GM23338 (cell line): ENCODE measurements around the gene PLXNA2. TPM values are rescaled to one million over a fixed set of nuclear protein-coding genes. Genes with fewer than 3 reads are reported as not detected.

Experiments used
- ATAC-seq: fragments of 200-7000 bp; cut with Tn5 transposase; 3 replicates; pipeline ENCODE4 v1.9.1; 2020
- DNase-seq: peaks from one replicate; pipeline ENCODE4 v3.0.0-alpha.2; 2015; ENCODE audit warnings: low spot score
- H2AFZ ChIP-seq: fragments of 200-600 bp; sonication (generic); 2 replicates; pipeline ENCODE4 v1.8.0; 2016; ENCODE audit warnings: antibody characterized with exemption, mild to moderate bottlenecking, moderate library complexity
- H3F3A ChIP-seq: fragments of 200-600 bp; sonication (generic); replicated peaks from 2 replicates; pipeline ENCODE4 v1.8.0; 2017; ENCODE audit warnings: antibody characterized with exemption, mixed run types, low read depth
- H3K27ac ChIP-seq: fragments of 200-600 bp; sonication (generic); 2 replicates; pipeline ENCODE4 v1.6.1; 2016; ENCODE audit warnings: low read depth
- H3K27me3 ChIP-seq: fragments of 200-600 bp; sonication (generic); 2 replicates; pipeline ENCODE4 v1.8.0; 2016; ENCODE audit warnings: mild to moderate bottlenecking, mixed run types, moderate library complexity; ENCODE audit not compliant: insufficient read depth
- H3K36me3 ChIP-seq: fragments of 200-600 bp; sonication (generic); 2 replicates; pipeline ENCODE4 v1.8.0; 2016; ENCODE audit warnings: mild to moderate bottlenecking; ENCODE audit not compliant: insufficient read depth
- H3K4me1 ChIP-seq: fragments of 200-600 bp; sonication (generic); 2 replicates; pipeline ENCODE4 v1.8.0; 2016; ENCODE audit warnings: mild to moderate bottlenecking, moderate library complexity; ENCODE audit not compliant: insufficient read depth
- H3K4me2 ChIP-seq: fragments of 200-600 bp; sonication (generic); 2 replicates; pipeline ENCODE4 v1.7.1; 2017; ENCODE audit warnings: mixed run types
- H3K4me3 ChIP-seq: fragments of 200-600 bp; sonication (generic); 2 replicates; pipeline ENCODE4 v1.6.1; 2016; ENCODE audit warnings: mixed run types
- H3K79me2 ChIP-seq: fragments of 200-600 bp; sonication (generic); replicated peaks from 2 replicates; pipeline ENCODE4 v1.8.0; 2017; ENCODE audit warnings: mild to moderate bottlenecking; ENCODE audit not compliant: insufficient read depth
- H3K9me2 ChIP-seq: fragments of 200-600 bp; sonication (generic); 2 replicates; pipeline ENCODE4 v1.8.0; 2017; ENCODE audit not compliant: insufficient read depth
- H4K20me1 ChIP-seq: fragments of 200-600 bp; sonication (generic); replicated peaks from 2 replicates; pipeline ENCODE4 v1.8.0; 2017; ENCODE audit warnings: mild to moderate bottlenecking; ENCODE audit not compliant: insufficient read depth
- H3K27ac Mint-ChIP-seq: 2 replicates; pipeline ENCODE4 v1.8.0; 2020; ENCODE audit warnings: inconsistent platforms, mild to moderate bottlenecking, moderate library complexity, mixed read lengths
- H3K27me3 Mint-ChIP-seq: 3 replicates; pipeline ENCODE4 v1.8.0; 2022; ENCODE audit warnings: low read depth, mild to moderate bottlenecking, moderate library complexity, mixed read lengths, inconsistent platforms; ENCODE audit not compliant: insufficient read depth, poor library complexity
- H3K36me3 Mint-ChIP-seq: 3 replicates; pipeline ENCODE4 v1.8.0; 2021; ENCODE audit warnings: low read depth, mild to moderate bottlenecking, inconsistent platforms, moderate library complexity, mixed read lengths
- H3K4me1 Mint-ChIP-seq: 3 replicates; pipeline ENCODE4 v1.8.0; 2020; ENCODE audit warnings: mild to moderate bottlenecking, inconsistent platforms, mixed read lengths
- H3K4me3 Mint-ChIP-seq: 3 replicates; pipeline ENCODE4 v1.8.0; 2021; ENCODE audit warnings: moderate library complexity, mild to moderate bottlenecking, inconsistent platforms, mixed read lengths
- H3K9me3 Mint-ChIP-seq: 3 replicates; pipeline ENCODE4 v1.8.0; 2020; ENCODE audit warnings: moderate library complexity, mild to moderate bottlenecking, inconsistent platforms, mixed read lengths
- CREB1 ChIP-seq: fragments of 250-450 bp; sonication (Bioruptor Pico); IDR thresholded peaks from 2 replicates; pipeline ENCODE4 v1.5.0; 2020; ENCODE audit warnings: low read depth, mild to moderate bottlenecking, moderate library complexity
- CTCF ChIP-seq, 2 experiments: fragments of 200-600 bp in 1 of 2; sonication (generic) in 1 of 2; conservative IDR thresholded peaks; 2 replicates each; pipeline versions ENCODE4 v1.5.1 to v1.6.1; 2016 to 2017; ENCODE audit warnings: antibody characterized with exemption in 2 of 2, low read depth in 2 of 2, mild to moderate bottlenecking in 2 of 2, moderate library complexity in 1 of 2
- ETS1 ChIP-seq: IDR thresholded peaks from 2 replicates; pipeline ENCODE4 v1.6.1; 2016; ENCODE audit warnings: antibody characterized with exemption
- EZH2 ChIP-seq: fragments of 200-600 bp; sonication (generic); IDR thresholded peaks from one replicate; pipeline ENCODE4 v1.8.0; 2017; ENCODE audit warnings: antibody characterized with exemption, mild to moderate bottlenecking, low read depth; ENCODE audit not compliant: unreplicated experiment
- EZH2phosphoT487 ChIP-seq: fragments of 200-600 bp; sonication (generic); IDR thresholded peaks from one replicate; pipeline ENCODE4 v1.8.1; 2018; ENCODE audit warnings: antibody characterized with exemption; ENCODE audit not compliant: unreplicated experiment
- JUNB ChIP-seq: IDR thresholded peaks from one replicate; pipeline ENCODE4 v1.6.1; 2016; ENCODE audit warnings: antibody characterized with exemption; ENCODE audit not compliant: unreplicated experiment
- NANOG ChIP-seq: IDR thresholded peaks from 2 replicates; pipeline ENCODE4 v1.6.1; 2016; ENCODE audit warnings: antibody characterized with exemption, borderline replicate concordance
- POLR2AphosphoS5 ChIP-seq: IDR thresholded peaks from 2 replicates; pipeline ENCODE4 v1.6.1; 2016; ENCODE audit warnings: antibody characterized with exemption, low read depth
- REST ChIP-seq: IDR thresholded peaks from one replicate; pipeline ENCODE4 v1.6.1; 2018; ENCODE audit warnings: antibody characterized with exemption; ENCODE audit not compliant: unreplicated experiment
- STAT1 ChIP-seq: IDR thresholded peaks from one replicate; pipeline ENCODE4 v1.6.1; 2016; ENCODE audit warnings: antibody characterized with exemption; ENCODE audit not compliant: unreplicated experiment
- ZNF114 ChIP-seq: fragments of 250-450 bp; sonication (Bioruptor Pico); IDR thresholded peaks from 2 replicates; pipeline ENCODE4 v1.5.0; 2020; ENCODE audit warnings: mild to moderate bottlenecking, moderate library complexity
- ZNF331 ChIP-seq: fragments of 250-450 bp; sonication (Bioruptor Pico); IDR thresholded peaks from 2 replicates; pipeline ENCODE4 v1.5.0; 2020; ENCODE audit warnings: low read depth, mild to moderate bottlenecking, moderate library complexity
- ZNF462 ChIP-seq: fragments of 250-450 bp; sonication (Bioruptor Pico); IDR thresholded peaks from 2 replicates; pipeline ENCODE4 v1.5.0; 2020; ENCODE audit warnings: mild to moderate bottlenecking, moderate library complexity
- polyA plus RNA-seq: library from polyadenylated mRNA; unstranded; fragments of >200 nt; fragmentation: Nextera tagmentation; extraction: Ambion mirVana; gene quantifications from 2 replicates; pipeline ENCODE4 v1.2.1, GENCODE V29; 2016
- total RNA-seq: library from RNA; depleted of rRNA; stranded (reverse); fragments of >200 nt; shearing (Covaris generic); gene quantifications from 2 replicates; pipeline ENCODE4 v1.2.3, GENCODE V29; 2014

PLXNA2 gene
- total and polyA plus RNA-seq, 2 experiments from 2014 or later = 0.40 to 1.8 TPM

GRCh38 chr1:208171616-208172422 is 72.4 kb downstream of the PLXNA2 start:
- no peak overlapping the region for H3K27ac Mint-ChIP-seq
- Histone ChIP-seq H3K27ac (no peak overlapping the region), H3K9me2 (peaks cover 5% of the 10 kb centered on the region; the same call in 1 of the 2 replicates), H3K4me1 (peaks cover 2% of the 10 kb centered on the region), H3K79me2 (no peaks in the 10 kb centered on the region), H3F3A (no peaks in the 10 kb centered on the region), H3K4me3 (no peak overlapping the region), H4K20me1 (no peaks in the 10 kb centered on the region), H3K27me3 (no peaks in the 10 kb centered on the region), H2AFZ (no peak overlapping the region), H3K36me3 (no peaks in the 10 kb centered on the region), H3K4me2 (no peak overlapping the region)
- ATAC-seq = no peak
- peaks cover 35% of the 10 kb centered on the region for H3K4me1 Mint-ChIP-seq
- TF ChIP-seq CTCF (conservative IDR thresholded peaks at IDR 0.05; ENCODE audit: low read depth in 2 of 2) (no peak), ETS1 (no peak), REST (no peak), ZNF114 (CRISPR knock-in tag) (no peak), STAT1 (no peak), EZH2 (no peak), ZNF462 (CRISPR knock-in tag) (no peak), POLR2AphosphoS5 (no peak), ZNF331 (CRISPR knock-in tag) (no peak), NANOG (no peak), CREB1 (no peak), EZH2phosphoT487 (no peak), JUNB (no peak)
- no peak for DNase-seq
- no peaks in the 10 kb centered on the region; the same call in 2 of the 3 replicates for H3K9me3 Mint-ChIP-seq
- no peaks in the 10 kb centered on the region for H3K36me3 Mint-ChIP-seq
- peaks cover 7% of the 10 kb centered on the region for H3K27me3 Mint-ChIP-seq
- H3K4me3 Mint-ChIP-seq = no peak overlapping the region
